Adipocyte (in vitro differentiated cells): ENCODE results near the gene TUBG1.
"Not testable (repeated sequence)": the region's sequence is repeated elsewhere in the genome, so short reads cannot be mapped to it uniquely, and the experiment has no call there.

Source experiments
- DNase-seq: peaks from one replicate; pipeline ENCODE4 v3.0.0-alpha.2; 2015; ENCODE audit warnings: low read depth
- H3K27me3 ChIP-seq: replicated peaks from 2 replicates; pipeline ENCODE4 v1.7.0; 2013; ENCODE audit warnings: mild to moderate bottlenecking, low read length, moderate library complexity; ENCODE audit not compliant: control insufficient read depth, insufficient read depth
- H3K36me3 ChIP-seq: 2 replicates; pipeline ENCODE4 v1.7.0; 2013; ENCODE audit warnings: low read length, mild to moderate bottlenecking, moderate library complexity; ENCODE audit not compliant: control insufficient read depth, insufficient read depth, severe bottlenecking
- H3K4me1 ChIP-seq: 2 replicates; pipeline ENCODE4 v1.7.0; 2013; ENCODE audit warnings: mild to moderate bottlenecking, low read length, moderate library complexity; ENCODE audit not compliant: control insufficient read depth, insufficient read depth
- H3K4me3 ChIP-seq: 2 replicates; pipeline ENCODE4 v1.7.0; 2013; ENCODE audit warnings: mild to moderate bottlenecking, low read length, moderate library complexity
- H3K9ac ChIP-seq: 2 replicates; pipeline ENCODE4 v1.7.0; 2013; ENCODE audit warnings: mild to moderate bottlenecking, low read length, moderate library complexity
- H3K9me3 ChIP-seq: 2 replicates; pipeline ENCODE4 v1.7.0; 2013; ENCODE audit warnings: mild to moderate bottlenecking, low read length, moderate library complexity; ENCODE audit not compliant: control insufficient read depth

The TUBG1 gene

DNA sequence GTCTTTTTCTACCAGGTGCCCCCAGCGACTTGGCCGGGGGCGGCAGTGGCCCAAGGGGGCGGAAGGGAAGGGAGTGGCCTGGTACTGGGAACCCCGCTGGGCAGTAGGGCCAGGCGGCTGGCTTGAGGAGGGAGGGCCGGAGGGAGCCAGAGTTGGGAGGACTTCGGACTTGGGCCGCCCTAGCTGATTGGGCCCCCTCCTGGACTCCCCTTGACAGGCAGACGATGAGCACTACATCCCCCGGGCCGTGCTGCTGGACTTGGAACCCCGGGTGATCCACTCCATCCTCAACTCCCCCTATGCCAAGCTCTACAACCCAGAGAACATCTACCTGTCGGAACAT, 50.4 kb downstream of the TUBG1 start:
- H3K4me3 ChIP-seq: peak overlapping the region; percentile 88
- H3K9me3 ChIP-seq, DNase-seq, H3K27me3 ChIP-seq: not testable (repeated sequence)
- peak overlapping the region; percentile 86 for H3K9ac ChIP-seq
- H3K4me1 ChIP-seq: peaks cover 13% of the 10 kb centered on the region
- H3K36me3 ChIP-seq: peaks cover 12% of the 10 kb centered on the region

GRCh38 chr17:42660692-42661345, 51.3 kb downstream of the TUBG1 start:
- H3K4me3 ChIP-seq: peak overlapping the region; percentile 58
- peaks cover 13% of the 10 kb centered on the region for H3K4me1 ChIP-seq
- peaks cover 17% of the 10 kb centered on the region for H3K36me3 ChIP-seq
- H3K27me3 ChIP-seq: no peaks in the 10 kb centered on the region
- H3K9ac ChIP-seq: peak overlapping the region; percentile 22
- peak; percentile 52 for DNase-seq
- no peaks in the 10 kb centered on the region for H3K9me3 ChIP-seq
